IPS DF 4.7 (cell line): ENCODE results near the gene GNAT2.
"Not testable (repeated sequence)": the region's sequence is repeated elsewhere in the genome, so short reads cannot be mapped to it uniquely, and the experiment has no call there.

ENCODE experiments used
- DNase-seq: peaks from one replicate; pipeline ENCODE4 v3.0.0-alpha.2; 2013; ENCODE audit warnings: low spot score; ENCODE audit errors: extremely low read depth

Gene GNAT2

DNA sequence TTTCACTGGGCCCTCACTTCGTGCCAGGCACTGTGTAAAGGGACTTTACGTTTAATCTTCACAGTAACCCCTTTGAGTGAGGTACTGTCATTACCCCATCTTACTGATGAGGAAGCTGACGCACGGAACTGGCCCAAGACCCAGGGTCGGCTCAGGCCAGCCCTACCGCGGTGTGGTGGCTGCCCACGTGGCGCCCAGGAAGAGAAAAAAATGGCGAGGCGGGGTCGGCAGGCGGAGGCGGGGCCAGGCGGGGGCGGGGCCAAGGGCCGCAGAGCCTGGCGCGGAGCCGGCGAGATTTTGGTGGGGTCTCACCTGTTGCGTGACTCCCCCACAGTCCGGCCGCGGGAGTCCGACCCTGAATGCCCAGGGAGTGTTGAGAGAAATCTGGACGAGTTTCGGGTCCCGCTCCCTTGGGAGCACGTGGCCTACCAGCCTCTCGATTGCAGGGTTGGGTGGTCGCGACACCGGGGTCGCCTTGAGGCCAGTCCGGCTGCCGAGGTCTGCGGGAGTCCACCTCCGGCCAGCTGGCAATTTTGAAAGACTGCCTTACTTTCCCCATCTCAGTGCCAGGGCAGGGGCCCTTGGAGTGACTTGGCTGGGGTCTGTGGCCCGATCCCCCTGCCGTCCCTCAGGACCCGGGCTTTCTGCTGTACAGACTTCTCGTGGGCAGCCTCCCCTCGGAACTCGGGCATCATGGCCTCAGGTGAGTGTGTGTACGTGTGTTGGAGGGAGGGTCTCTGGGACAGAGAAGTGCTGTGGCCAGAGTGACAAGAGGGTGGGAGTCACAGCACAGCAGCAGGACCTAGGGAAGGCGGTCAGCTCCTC, at the start of gene GNAT2, which contains the start of gene AMPD2:
TSS of gene GNAT2 (minus strand) at position 41 of the 825 bp plus-strand sequence. CDS start 6,746 bp downstream, outside the sequence.
TSS of gene AMPD2 (plus strand) at position 262 of the 825 bp plus-strand sequence. CDS start 1,339 bp downstream, outside the sequence.
- no peak for DNase-seq

DNA sequence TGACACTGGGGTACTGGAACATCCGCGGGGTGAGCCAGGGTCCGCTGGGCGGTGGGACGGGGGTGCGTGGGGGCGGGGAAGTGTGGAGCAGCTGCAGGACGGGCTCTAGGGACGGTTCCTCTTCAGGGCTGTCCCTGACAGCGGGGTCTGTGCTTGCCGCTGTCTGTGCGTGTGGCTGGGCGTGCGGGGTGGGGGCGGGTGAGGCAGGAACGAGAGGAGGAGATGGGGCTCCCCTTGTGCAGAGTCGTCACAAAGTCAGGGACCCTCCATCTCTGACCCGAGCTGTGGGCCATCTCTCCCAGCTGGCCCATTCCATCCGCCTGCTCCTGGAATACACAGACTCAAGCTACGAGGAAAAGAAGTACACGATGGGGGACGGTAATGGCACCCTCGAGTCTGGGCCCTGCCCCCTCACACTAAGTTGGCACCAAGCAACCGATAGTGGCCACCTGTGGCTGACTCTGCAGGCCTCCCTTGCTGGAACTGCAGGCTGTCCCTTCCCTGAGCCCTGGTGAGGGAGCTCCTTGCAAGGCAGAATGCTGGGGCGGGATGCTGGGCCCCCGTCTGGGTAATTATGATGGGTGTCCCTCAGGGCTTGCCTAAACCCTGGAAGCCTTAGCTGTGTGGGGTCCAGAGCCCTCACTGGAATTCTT, 48.8 kb upstream of the GNAT2 start:
- DNase-seq, result no peak

DNA sequence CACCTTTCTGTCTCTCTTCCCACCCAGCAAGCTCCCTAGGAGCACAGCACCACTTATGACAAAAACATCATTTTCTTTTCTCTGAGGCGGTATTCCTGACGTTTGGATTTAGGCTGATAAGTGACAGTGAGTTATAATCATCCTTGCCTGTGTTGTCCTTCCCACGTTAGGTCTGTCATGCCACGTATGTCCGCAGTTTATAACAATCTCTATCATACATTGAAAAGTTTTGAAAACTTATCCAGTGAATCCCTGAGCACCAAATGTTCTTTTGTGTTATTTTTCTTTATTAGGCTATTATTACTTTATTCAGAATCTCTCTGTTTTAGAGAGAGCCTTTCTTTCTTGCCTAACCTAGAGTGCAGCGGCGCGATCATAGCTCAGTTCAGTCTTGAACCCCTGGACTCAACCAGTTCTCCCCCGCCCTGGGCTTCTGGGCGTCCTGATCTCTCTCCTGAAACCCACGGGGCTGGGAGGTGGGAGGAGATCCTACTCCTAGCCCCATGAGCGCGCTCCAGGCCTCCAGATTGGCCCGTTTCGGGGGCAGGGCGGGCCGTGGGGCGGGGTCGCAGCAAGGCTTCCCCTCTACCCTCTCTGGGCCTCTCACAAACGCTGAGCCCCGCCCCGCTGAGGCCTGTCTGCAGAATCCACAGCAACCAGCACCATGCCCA, 48.2 kb upstream of the GNAT2 start, which contains the start of gene GSTM2:
TSS of gene GSTM2 (plus strand) at position 606 of the 671 bp plus-strand sequence. CDS start at position 665, 59 bp downstream.
- DNase-seq, result no peak

DNA sequence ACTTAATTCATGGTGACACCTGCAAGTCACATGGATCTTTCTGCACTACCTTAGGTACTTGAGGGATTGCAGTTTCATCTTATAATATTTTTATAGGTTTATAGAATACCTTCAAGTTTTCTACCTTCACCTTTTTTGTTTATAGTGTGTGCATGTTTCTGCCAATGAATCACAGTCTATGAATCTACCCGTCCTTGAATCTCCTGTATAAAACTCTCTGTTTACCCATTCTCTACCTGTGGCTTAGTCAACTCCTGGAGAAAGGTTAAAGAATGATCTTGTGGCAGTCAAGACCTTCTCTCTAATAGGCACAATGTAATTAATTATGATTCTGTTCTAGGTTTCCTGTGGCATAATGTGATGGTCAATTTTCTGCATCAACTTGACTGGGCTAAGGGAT, 45.3 kb upstream of the GNAT2 start:
- no peak for DNase-seq

DNA sequence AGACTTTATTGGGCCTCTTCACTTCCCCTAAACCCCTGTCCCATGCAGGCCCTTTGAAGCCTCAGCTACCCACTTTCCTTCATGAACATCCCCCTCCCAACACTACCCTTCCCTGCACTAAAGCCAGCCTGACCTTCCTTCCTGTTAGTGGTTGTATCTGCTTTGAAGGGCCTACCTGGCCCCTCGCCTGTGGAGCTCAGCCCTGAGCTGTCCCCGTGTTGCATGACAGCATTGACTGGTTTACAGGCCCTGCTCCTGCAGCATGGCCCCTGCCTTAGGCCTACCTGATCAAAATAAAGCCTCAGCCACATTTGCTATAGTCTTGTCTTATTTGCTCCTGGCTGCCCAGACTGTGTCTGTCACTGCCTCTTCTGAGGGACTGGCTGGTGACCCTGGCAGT, 42.0 kb upstream of the GNAT2 start:
- DNase-seq, result no peak

DNA sequence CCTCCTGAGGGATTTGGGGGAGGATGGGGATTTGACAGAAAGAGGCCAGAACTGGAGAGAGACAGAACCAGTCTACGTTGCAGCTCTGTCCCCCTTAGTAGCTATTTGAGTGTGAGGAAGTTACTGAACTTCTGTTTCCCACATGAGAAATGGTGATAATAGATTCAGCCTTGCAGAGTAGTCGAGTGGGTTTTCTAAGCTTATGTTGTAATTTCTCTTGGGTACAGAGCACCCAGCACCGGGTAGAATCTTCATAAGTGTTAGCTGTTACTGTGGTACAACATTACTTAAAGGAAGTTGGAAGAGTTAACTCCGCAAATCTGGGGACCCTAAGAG, 41.2 kb upstream of the GNAT2 start:
- DNase-seq, result not testable (repeated sequence)

DNA sequence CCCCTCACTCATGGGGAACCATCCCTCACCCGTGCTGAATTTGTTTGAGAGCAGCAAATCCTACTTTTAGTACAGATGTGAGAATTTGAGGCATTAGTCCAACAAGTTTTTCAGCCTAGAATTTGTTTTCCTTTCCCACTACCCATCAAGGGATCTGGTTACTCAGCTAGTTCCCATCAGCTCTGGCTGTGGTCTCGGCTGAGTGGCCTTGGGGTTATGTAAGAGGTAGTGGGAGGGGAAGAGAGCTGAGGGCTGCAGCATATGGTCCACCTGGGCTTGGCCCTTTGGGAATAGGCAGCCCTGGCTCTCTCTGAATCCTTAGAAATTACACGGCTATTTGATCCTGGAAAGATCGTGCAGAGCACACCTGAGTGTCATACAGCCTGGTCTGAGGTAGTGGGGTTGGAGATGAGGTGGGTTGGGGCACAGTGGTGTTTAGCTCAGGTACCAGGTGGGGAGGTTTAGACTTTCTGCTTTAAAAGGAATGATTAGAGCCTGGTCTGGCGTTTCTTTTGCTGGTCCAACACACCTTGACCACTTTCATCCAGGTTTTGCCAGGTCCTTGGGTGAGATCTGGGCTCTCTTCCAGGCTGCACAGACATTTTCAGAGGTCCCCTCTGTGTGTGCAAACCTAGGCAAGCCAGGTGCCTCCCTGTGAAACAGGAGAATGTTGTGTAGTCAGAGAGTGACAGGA, 40.7 kb upstream of the GNAT2 start:
- DNase-seq, result no peak

DNA sequence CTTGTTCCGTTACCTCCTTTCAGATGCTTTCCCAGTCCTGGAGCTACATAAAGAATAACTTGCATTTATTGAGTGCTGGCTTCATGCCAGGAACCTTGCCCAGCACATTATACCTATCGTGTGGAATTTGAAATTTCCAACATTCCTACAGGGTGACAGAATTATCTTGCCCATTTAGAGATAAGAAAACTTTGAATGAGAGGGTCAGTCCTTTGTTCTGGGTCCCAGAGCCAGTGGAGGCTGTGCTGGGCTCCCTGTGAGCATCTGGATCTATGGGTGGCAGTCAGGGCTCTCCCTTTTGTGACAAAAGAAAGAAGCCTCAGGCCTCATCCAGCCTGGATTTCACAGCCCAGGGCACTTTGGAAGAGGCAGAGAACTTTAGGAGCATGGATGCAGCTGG, 39.7 kb upstream of the GNAT2 start:
- no peak for DNase-seq

DNA sequence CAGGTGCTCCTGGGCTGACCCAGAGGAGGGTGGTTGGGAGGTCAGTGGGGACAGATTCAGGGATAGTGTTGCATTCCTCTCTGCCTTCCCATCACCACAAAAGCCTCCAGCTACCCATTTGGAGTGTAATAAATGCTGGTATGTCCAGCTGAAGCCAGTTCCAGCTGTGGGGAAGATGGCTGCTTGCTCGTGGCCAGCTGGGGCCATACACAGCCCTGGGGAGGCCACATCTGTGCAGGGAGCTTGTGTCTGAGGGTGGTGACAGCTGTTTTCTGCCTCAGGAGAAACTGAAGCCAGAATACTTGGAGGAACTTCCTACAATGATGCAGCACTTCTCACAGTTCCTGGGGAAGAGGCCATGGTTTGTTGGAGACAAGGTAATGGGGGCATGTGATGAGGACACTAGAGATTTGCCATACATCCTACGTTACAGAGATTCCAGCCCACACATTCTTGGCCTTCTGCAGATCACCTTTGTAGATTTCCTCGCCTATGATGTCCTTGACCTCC, 39.2 kb upstream of the GNAT2 start:
- no peak for DNase-seq

DNA sequence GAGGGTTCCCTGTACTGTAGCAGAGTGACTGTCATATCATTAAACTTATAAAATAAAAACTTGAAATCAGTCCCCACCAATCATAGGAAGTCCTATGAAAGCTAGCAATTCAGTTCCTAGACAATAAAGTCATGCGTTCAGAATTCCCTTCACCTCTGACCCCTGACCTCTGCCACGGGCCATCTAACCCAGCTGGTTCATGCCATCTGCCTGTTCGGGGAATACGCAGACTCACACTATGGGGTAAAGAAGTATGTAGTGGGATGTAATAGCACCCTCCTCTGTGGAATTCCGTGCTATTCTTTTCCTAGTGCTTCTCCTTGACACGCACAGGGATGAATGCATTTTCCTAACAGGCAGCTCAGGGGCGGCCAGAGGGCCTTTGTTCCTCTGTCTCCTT, 38.6 kb upstream of the GNAT2 start:
- DNase-seq, result no peak

DNA sequence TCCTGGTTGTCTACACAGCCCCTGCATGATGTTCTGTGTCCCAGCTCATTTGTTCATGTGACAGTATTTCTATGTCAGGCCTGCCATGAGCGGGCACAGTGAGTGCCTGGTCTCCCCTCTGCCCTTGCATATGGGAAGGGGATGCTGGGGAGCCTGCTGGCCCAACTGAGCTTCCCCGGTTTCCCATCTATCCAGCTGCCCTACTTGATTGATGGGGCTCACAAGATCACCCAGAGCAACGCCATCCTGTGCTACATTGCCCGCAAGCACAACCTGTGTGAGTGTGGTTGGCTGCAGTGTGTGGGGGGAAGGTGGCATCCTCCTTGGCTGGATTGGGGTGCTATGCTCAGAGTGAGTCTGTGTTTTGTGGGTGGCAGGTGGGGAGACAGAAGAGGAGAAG, 38.0 kb upstream of the GNAT2 start:
- DNase-seq, result no peak

DNA sequence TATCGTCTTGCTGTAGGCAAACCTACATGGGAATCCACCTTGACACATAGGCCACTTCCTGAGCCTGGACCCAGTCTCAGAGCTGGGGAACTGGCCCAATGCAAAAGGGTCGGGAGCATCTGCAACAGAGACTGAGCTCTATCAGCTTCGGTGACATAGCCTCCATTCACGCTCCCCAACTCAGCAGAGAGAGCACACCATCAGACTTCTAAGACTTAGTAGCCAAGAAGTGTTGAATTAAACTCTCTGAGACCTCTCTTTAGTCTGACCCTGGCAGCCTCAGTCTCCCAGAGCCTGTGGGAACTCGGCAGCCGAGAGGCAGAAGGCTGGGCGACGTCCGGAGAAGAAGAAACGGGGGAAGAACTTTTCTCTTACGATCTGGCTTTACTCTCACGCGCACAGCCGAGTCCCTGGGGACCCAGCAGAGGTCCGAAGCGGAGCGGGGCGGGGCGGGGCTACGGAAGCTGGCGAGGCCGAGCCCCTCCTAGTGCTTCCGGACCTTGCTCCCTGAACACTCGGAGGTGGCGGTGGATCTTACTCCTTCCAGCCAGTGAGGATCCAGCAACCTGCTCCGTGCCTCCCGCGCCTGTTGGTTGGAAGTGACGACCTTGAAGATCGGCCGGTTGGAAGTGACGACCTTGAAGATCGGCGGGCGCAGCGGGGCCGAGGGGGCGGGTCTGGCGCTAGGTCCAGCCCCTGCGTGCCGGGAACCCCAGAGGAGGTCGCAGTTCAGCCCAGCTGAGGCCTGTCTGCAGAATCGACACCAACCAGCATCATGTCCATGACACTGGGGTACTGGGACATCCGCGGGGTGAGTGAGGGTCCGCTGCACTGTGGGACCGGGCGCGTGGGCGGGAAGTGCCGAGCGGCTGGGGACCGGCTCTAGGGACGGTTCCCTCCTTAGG, 36.5 kb upstream of the GNAT2 start, which contains the start of gene GSTM4:
TSS of gene GSTM4 (plus strand) at position 485 of the 905 bp plus-strand sequence. CDS start at position 776, 291 bp downstream.
- no peak for DNase-seq

DNA sequence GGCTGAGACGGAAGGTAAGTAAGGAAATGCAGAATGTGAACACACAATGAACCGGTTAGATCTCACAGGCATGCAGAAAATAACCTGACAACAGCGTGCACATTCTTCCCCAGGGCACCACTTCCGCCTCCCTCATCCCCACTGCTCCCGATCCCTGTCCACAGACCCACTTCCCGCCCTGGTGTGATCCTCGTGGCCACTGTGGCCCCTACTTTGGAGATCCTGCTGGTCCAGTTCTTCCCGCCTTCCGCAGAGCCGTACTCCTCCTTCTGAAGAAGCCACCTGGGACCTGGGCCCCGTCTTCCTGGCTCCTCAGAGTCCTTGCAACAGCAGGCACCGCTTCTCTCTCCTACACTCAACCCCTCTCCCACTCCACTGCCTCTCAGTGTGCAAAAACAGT, 35.1 kb upstream of the GNAT2 start:
- no peak for DNase-seq

DNA sequence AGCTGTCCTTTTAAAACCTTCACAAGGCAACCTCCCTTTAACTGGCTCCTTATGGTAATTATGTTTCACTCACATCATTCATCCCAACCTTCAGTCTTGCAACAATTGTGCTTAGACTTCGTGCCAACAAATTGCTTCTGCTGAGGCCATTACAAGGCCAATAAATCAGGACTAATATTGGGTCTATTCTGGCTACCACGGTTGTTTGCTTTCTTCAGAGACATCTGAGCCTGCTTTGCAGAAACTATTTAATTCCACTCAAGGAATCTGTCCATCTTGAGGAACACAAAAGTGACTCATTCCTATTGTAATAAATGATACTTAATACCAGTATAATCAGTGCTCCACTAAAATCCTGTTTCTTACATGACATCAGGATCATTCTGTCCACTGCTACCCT, 33.9 kb upstream of the GNAT2 start:
- no peak for DNase-seq

DNA sequence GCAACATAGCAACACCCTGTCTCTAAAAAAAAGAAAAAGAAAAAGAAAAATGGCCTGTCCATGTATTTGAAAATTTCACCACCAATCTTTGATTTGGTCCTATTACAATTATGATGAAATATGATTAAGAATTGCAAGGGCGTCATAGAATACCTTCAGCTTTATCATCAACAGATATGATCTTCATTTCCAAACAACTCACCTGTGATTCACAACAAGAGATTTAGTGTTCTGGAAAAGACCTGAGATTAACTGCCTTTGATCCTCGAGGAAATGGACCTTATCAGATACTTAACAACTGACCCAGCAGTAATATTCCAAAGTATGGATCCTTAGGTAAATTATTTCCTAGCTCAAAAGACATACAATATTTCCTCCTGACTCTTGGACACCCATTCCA, 33.0 kb upstream of the GNAT2 start:
- DNase-seq, result no peak

DNA sequence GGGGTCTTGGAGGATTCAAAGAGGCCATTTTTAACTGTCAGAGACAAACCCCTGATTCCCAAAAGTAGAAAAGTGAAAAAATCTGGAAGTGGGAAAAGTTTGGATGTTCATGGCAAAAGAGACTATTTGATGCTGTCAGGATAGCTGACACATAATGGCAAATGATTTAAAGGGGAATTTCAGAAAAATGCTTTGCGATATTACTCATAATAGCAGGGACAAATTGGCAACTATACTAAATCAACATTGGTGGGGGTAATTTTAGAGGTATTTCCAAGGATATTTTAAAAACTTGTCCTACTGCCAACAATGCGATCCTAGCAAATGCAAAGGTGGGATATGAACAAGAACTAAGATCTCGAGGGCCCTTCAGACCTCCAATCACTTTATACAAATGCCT, 31.2 kb upstream of the GNAT2 start:
- DNase-seq, result no peak

DNA sequence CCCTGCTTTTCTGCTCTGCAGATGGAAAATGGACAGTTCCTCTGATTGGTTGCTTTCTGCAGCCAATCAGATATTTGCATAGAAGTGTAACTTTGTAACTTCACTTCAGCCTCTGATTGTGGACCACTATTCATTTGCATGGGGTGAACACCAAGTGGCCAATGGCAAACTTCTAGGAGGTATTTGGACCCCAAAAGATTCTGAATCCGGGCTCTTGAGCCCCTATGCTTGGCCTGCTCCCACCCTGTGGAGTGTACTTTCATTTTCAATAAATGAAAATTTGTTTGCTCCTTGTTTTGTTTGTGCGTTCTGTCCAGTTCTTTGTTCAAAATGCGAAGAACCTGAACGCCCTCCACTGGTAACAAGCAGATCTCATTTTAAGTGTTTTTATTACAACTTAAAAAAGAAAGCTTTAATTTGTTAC, 30.1 kb upstream of the GNAT2 start:
- no peak for DNase-seq

DNA sequence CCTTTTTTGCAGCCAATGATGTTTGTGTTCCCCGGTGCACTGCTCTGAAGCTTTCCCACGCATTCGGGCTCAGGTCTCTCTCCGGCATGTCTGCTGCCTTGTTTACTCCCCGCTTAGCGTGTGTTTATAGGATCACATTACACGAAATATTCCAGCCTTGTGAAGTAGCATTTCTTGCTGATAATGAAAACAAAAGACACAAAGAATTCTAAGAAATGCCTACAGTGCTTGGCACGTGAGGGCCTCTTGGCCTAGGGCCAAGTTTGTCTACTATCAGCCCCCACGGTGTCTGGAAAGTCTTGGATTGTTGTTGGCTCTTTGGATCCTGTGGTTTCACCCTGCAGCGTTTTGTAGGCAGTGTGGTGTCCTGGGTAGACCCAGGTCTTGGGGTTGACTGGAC, 25.3 kb upstream of the GNAT2 start:
- DNase-seq, result no peak

DNA sequence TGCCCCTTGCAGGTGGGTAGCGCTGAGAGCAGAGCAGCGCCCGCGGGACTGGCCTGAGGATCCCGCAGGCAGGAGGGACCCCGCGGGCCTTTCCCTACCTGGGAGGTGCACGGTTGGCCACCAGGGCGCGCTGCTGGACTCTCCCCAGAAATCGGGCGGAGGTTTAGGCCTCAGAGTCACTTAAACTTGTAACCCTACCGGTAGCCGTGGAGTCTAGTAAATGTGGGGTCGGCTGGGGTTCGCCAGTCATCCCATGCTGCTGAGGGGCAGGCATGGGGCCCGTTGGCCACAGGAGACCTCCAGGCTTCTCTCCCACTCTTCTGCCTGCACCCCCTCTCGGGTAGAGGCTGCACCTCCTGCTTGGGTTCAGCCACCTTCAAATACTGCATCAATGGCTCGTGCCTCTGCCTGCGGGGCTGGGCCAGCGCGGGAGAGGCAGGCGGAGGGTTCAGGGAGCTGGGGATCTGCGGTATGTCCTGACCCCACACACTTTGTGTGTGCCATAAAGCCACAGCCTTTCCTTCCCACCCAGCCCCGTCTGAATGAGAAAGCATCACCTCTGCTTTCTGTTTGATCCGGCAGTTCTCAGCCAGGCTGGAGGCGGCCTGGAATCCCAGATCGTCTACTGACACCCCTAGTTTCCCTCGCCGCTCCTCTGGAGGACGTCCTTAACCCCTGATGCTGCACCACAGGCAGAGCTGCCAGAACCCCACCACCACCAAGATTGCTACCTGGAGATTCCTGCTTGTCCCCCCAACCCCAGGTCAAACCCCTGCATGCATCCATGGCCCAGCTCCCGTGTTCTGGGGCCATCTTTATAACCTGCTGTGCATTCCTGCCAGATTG, 24.2 kb upstream of the GNAT2 start:
- no peak for DNase-seq
